Spleen (tissue), 11 donors: ENCODE data around the gene ZKSCAN3. TPM values are rescaled to one million over a fixed set of nuclear protein-coding genes. Genes with fewer than 3 reads are reported as not detected.

Experiments used
- DNase-seq: peaks from one replicate; pipeline ENCODE4 v3.0.0-alpha.2; 2020
- H3K27ac ChIP-seq, 8 donors: fragments of 200-600 bp; sonication (generic) in 7 of 8; 1 replicate in 4 of 8; 2 replicates in 4 of 8; pipeline versions ENCODE4 v1.5.0 to v1.8.0; 2016 to 2021; ENCODE audit warnings: inconsistent platforms in 4 of 8, mild to moderate bottlenecking in 4 of 8, moderate library complexity in 1 of 8
- H3K27me3 ChIP-seq, 7 donors: fragments of 200-600 bp; sonication (generic) in 6 of 7; replicated peaks in 1 of 7; 1 replicate in 4 of 7; 2 replicates in 3 of 7; pipeline versions ENCODE4 v1.5.0 to v1.8.0; 2016 to 2021; ENCODE audit warnings: inconsistent platforms in 3 of 7, mild to moderate bottlenecking in 1 of 7
- H3K36me3 ChIP-seq, 6 donors: fragments of 200-600 bp; sonication (generic) in 5 of 6; 1 replicate in 4 of 6; 2 replicates in 2 of 6; pipeline versions ENCODE4 v1.5.0 to v1.8.0; 2016 to 2021; ENCODE audit warnings: inconsistent platforms in 2 of 6
- H3K4me1 ChIP-seq, 6 donors: fragments of 200-600 bp; sonication (generic) in 5 of 6; 1 replicate in 3 of 6; 2 replicates in 3 of 6; pipeline versions ENCODE4 v1.5.0 to v1.8.0; 2016 to 2021; ENCODE audit warnings: inconsistent platforms in 3 of 6
- H3K4me3 ChIP-seq, 8 donors: fragments of 200-600 bp; sonication (generic) in 7 of 8; 1 replicate in 4 of 8; 2 replicates in 4 of 8; pipeline versions ENCODE4 v1.5.0 to v1.8.0; 2016 to 2021; ENCODE audit warnings: inconsistent platforms in 4 of 8, mild to moderate bottlenecking in 4 of 8, moderate library complexity in 2 of 8
- H3K9me3 ChIP-seq, 8 donors: fragments of 200-600 bp; sonication (generic) in 7 of 8; 1 replicate in 4 of 8; 2 replicates in 4 of 8; pipeline versions ENCODE4 v1.5.0 to v1.8.0; 2016 to 2021; ENCODE audit warnings: inconsistent platforms in 4 of 8
- POLR2A ChIP-seq, 3 donors: fragments of 450-650 bp; IDR thresholded peaks; one replicate each; pipeline ENCODE4 v1.5.1; 2017; ENCODE audit warnings: antibody characterized with exemption in 3 of 3, mild to moderate bottlenecking in 1 of 3
- POLR2AphosphoS5 ChIP-seq, 3 donors: sonication (generic); formaldehyde crosslinking; IDR thresholded peaks; one replicate each; pipeline ENCODE4 v1.5.1; 2017; ENCODE audit warnings: antibody characterized with exemption in 3 of 3
- WGBS, 5 donors: extraction: QIAGEN DNeasy Blood & Tissue Kit in 3 of 5; methylation state at CpG; one replicate each; pipeline versions ENCODE4 v1.1.5 to v1.1.7; 2013 to 2018; 5-methylcytosine and 5-hydroxymethylcytosine counted together
- intact Hi-C: fragments of 100-400 bp; cut with DNase I; formaldehyde crosslinking; loops from one replicate; pipeline ENCODE4 v1.15.0; 2023; ENCODE audit warnings: low total_unique reads
- polyA plus RNA-seq, 3 donors: library from polyadenylated mRNA; stranded (reverse); fragments of 200-250 nt; gene quantifications; one replicate each; pipeline ENCODE4 v1.2.1, GENCODE V29; 2013
- total RNA-seq, 7 donors: library from RNA; depleted of rRNA in 3 of 7; stranded (reverse); fragments of >200 nt in 3 of 7; fragmentation: NEBNext Ultra II Directional in 4 of 7; extraction: Animal tissue kit (Norgen Biotek cat#: 25700) in 4 of 7; gene quantifications; one replicate each; pipeline versions ENCODE4 v1.1.0 to v1.2.1, GENCODE V29; 2016 to 2021
- TF ChIP-seq, protein P1 (sequence below), 11 experiments: fragments of 200-600 bp in 7 of 11; fragments of 450-650 bp in 4 of 11; sonication (generic) in 4 of 11; IDR thresholded peaks in 8 of 11; conservative IDR thresholded peaks in 3 of 11; 1 replicate in 7 of 11; 2 replicates in 4 of 11; pipeline versions ENCODE4 v1.4.0 to v1.8.0; 2016 to 2021; ENCODE audit warnings: antibody characterized with exemption in 11 of 11, inconsistent platforms in 4 of 11, mild to moderate bottlenecking in 1 of 11
- donor health status: healthy with polysubstance abuse.
- donor health status: DM: no; HTN: no; CAD: no; lungs with moderate emphysema.
- donor health status: DM: no; HTN: no; CAD: no.
- donor health status: Bipolar disorder and iron deficiency.
- donor health status: healthy.
- donor health status: DM: no; HTN: no; CAD: no.
- donor health status: DM: yes; HTN: yes; CAD: no.

ZKSCAN3 gene
- total and polyA plus RNA-seq, 10 donors: 1.0 to 8.4 (median 6.7) TPM

DNA sequence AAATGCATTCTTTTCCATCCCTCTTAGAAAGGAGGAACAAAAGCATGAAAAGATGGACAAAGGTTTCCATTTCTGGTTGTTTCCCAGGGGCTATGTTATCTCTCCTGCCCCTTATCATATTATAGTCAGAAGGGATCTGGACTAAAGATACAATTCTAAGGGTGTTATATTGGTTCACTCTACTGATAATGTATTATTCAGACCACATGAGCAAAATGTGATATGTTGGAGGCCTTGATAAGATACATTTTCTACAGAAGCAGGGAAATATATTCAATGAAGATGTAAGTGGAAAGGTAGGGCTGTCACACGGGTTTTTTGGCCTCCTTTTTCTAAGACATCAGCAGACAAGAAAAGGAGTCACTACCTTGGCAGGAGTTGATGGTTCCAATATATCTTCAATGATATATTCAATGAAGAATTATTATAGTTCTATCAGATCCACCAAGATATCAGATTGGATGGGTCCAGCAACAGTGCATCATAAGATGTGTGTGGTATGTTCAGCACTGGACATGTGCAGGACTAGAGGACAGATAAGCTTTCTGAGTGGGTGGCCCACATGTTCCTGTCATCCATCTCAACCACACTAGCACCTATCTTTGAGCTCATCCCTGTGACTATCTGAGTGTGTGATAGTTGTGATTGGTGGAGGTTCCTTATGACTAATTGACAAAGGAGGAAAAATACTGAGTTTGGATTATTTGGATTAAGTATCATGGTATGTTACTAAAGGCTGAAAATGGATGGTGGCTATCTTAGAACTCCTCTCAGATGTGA lies 5.7 kb upstream of the ZKSCAN3 start:
- H3K9me3 ChIP-seq: peaks cover 0 to 22% (median 14%) of the 10 kb centered on the region in 8 donors
- peaks cover 0 to 4% (median 0%) of the 10 kb centered on the region in 7 donors for H3K27me3 ChIP-seq
- H3K4me1 ChIP-seq: peaks cover 0 to under 1% (median 0%) of the 10 kb centered on the region in 6 donors
- 63 to 81% (median 72%) methylated on average over 1 of the region's 1 CpG for WGBS, 5 donors
- intact Hi-C loops: no loop called here
- TF ChIP-seq, protein P1, sequence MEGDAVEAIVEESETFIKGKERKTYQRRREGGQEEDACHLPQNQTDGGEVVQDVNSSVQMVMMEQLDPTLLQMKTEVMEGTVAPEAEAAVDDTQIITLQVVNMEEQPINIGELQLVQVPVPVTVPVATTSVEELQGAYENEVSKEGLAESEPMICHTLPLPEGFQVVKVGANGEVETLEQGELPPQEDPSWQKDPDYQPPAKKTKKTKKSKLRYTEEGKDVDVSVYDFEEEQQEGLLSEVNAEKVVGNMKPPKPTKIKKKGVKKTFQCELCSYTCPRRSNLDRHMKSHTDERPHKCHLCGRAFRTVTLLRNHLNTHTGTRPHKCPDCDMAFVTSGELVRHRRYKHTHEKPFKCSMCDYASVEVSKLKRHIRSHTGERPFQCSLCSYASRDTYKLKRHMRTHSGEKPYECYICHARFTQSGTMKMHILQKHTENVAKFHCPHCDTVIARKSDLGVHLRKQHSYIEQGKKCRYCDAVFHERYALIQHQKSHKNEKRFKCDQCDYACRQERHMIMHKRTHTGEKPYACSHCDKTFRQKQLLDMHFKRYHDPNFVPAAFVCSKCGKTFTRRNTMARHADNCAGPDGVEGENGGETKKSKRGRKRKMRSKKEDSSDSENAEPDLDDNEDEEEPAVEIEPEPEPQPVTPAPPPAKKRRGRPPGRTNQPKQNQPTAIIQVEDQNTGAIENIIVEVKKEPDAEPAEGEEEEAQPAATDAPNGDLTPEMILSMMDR (IDR thresholded peaks at IDR 0.05 in 8 of 11, conservative IDR thresholded peaks at IDR 0.05 in 3 of 11): no peak
- TF ChIP-seq POLR2AphosphoS5 (IDR thresholded peaks at IDR 0.05) (no peak), POLR2A (IDR thresholded peaks at IDR 0.05) (no peak)
- H3K36me3 ChIP-seq: no peaks in the 10 kb centered on the region
- H3K4me3 ChIP-seq: no peak overlapping the region
- no peak for DNase-seq
- no peak overlapping the region for H3K27ac ChIP-seq

DNA sequence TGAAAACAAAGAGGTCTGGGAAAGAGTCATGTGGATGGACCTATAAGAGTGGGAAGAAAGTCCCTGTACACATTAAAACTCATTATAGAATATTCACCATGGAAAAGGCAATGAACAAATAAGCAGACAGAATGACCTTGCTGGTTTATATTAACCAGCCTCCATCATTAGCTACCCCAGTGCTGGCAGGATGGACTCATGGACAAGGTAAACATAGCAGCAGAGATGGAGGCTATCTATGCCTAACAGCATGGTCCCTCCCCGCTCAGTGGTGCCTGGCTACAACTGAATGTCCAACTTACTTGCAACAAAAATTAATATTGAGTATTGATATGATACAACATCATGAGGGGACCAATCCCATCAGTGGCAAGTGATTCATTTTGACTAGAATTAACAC lies 4.5 kb upstream of the ZKSCAN3 start:
- H3K9me3 ChIP-seq: peaks cover 0 to 15% (median 9%) of the 10 kb centered on the region in 8 donors
- H3K36me3 ChIP-seq: no peaks in the 10 kb centered on the region
- TF ChIP-seq, protein P1 (IDR thresholded peaks at IDR 0.05 in 8 of 11, conservative IDR thresholded peaks at IDR 0.05 in 3 of 11): no peak
- TF ChIP-seq POLR2AphosphoS5 (IDR thresholded peaks at IDR 0.05): no peak
- no peak for TF ChIP-seq POLR2A (IDR thresholded peaks at IDR 0.05)
- no peak overlapping the region for H3K4me3 ChIP-seq
- DNase-seq: no peak
- intact Hi-C loops: no loop called here
- H3K27ac ChIP-seq: no peak overlapping the region
- 78 to 96% (median 91%) methylated on average over 1 of the region's 1 CpG for WGBS, 5 donors
- peaks cover 0 to 9% (median 3%) of the 10 kb centered on the region in 6 donors for H3K4me1 ChIP-seq
- peaks cover 0 to 4% (median 0%) of the 10 kb centered on the region in 7 donors for H3K27me3 ChIP-seq

DNA sequence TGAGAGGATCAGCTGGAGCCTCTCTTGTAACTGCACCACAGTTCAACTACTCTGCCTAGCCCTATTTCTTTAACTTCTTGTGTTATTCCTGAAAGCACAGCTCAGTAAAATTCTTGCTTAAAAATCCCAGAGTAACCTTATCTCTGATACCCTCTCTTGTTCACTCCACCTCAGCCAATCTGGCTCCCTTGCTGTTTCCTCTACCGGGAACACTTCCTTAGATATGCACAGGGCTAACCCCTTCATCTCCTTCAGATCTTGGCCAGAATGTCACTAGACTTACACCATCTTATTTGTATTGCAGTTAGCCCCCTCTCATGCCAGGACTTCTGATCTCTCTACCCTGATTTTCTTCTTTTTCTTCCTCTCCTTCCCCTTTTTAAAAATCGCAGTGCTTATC lies 2.6 kb upstream of the ZKSCAN3 start:
- H3K4me1 ChIP-seq: peaks cover 13 to 28% (median 21%) of the 10 kb centered on the region in 6 donors
- no peak overlapping the region for H3K27ac ChIP-seq
- TF ChIP-seq POLR2A (IDR thresholded peaks at IDR 0.05) (no peak), POLR2AphosphoS5 (IDR thresholded peaks at IDR 0.05) (no peak)
- TF ChIP-seq, protein P1 (IDR thresholded peaks at IDR 0.05 in 8 of 11, conservative IDR thresholded peaks at IDR 0.05 in 3 of 11): no peak
- H3K36me3 ChIP-seq: no peaks in the 10 kb centered on the region
- H3K27me3 ChIP-seq: peaks cover 0 to 4% (median 0%) of the 10 kb centered on the region in 7 donors
- intact Hi-C loops: no loop called here
- H3K4me3 ChIP-seq: no peak overlapping the region
- 23 to 36% (median 26%) methylated on average over 2 of the region's 2 CpGs for WGBS, 5 donors
- no peaks in the 10 kb centered on the region for H3K9me3 ChIP-seq
- DNase-seq: no peak

DNA sequence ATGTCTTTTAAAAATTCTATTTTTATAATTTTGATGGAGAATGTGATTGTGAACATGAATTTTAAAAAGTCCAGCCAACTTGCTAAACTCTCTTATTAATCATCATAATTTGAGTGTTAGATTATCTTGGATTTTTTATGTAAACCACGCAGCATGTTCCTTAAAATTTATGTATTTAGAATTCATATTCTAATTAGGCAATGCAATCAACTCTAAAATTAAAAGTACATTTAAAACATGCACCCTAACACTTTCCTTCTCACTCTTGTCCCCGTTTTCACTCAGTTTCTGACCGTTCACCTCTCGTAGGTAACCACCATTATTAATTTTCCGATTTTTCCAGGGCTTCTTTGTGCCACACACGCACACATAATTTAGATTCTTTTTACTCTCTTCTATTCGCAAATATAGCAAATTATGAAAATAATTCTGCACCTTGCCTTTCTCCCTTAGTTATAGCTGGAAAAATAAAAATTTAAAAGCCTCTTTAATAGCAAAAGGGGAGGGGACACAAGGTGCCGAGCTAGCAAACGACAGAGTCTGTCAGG lies 329 bp upstream of the ZKSCAN3 start:
- peak overlapping the region; percentile 55 to 84 (median 64) for H3K4me3 ChIP-seq
- peaks cover 0 to 4% (median 0%) of the 10 kb centered on the region in 7 donors for H3K27me3 ChIP-seq
- peak overlapping the region; percentile 24 to 87 (median 84) for H3K27ac ChIP-seq
- H3K9me3 ChIP-seq: no peaks in the 10 kb centered on the region
- DNase-seq: no peak
- 2 to 3% (median 2%) methylated on average over 9 of the region's 9 CpGs for WGBS, 5 donors
- no peaks in the 10 kb centered on the region for H3K36me3 ChIP-seq
- intact Hi-C loops: no loop called here
- TF ChIP-seq POLR2AphosphoS5 (IDR thresholded peaks at IDR 0.05) (no peak), POLR2A (IDR thresholded peaks at IDR 0.05) (no peak)
- TF ChIP-seq, protein P1 (IDR thresholded peaks at IDR 0.05 in 8 of 11, conservative IDR thresholded peaks at IDR 0.05 in 3 of 11): no peak
- peaks cover 13 to 38% (median 22%) of the 10 kb centered on the region in 6 donors for H3K4me1 ChIP-seq
